Lung (tissue), 12 donors: ENCODE measurements around the gene C16orf96. TPM values are rescaled to one million over a fixed set of nuclear protein-coding genes. Genes with fewer than 3 reads are reported as not detected.

Experiments used
- ATAC-seq: fragments of 200-7000 bp; cut with Tn5 transposase; one replicate; pipeline ENCODE4 v1.9.1; 2020; ENCODE audit warnings: moderate number of reproducible peaks; ENCODE audit not compliant: insufficient read depth, low FRiP score
- DNase-seq, 3 donors: peaks; one replicate each; pipeline ENCODE4 v3.0.0-alpha.2; 2013 to 2017
- H3K27ac ChIP-seq, 2 donors: one replicate each; pipeline ENCODE4 v1.5.1; 2013; ENCODE audit warnings: mild to moderate bottlenecking in 2 of 2, moderate library complexity in 2 of 2, control low read depth in 1 of 2, inconsistent platforms in 1 of 2, low read depth in 1 of 2, low read length in 1 of 2
- H3K27me3 ChIP-seq, 3 donors: one replicate each; pipeline ENCODE4 v1.5.1; 2013; ENCODE audit warnings: low read length in 2 of 3; ENCODE audit not compliant: control insufficient read depth in 3 of 3, insufficient read depth in 3 of 3
- H3K36me3 ChIP-seq, 4 donors: one replicate each; pipeline ENCODE4 v1.5.1; 2013; ENCODE audit warnings: low read length in 4 of 4, mild to moderate bottlenecking in 1 of 4, moderate library complexity in 1 of 4; ENCODE audit not compliant: control insufficient read depth in 4 of 4, insufficient read depth in 4 of 4
- H3K4me1 ChIP-seq, 5 donors: one replicate each; pipeline ENCODE4 v1.5.1; 2013; ENCODE audit warnings: low read length in 5 of 5, mild to moderate bottlenecking in 2 of 5, moderate library complexity in 1 of 5; ENCODE audit not compliant: control insufficient read depth in 5 of 5, insufficient read depth in 5 of 5
- H3K4me3 ChIP-seq: one replicate; pipeline ENCODE4 v1.5.1; 2013; ENCODE audit warnings: mild to moderate bottlenecking, control low read depth, moderate library complexity
- H3K9ac ChIP-seq, 2 donors: one replicate each; pipeline ENCODE4 v1.5.1; 2013; ENCODE audit warnings: low read length in 2 of 2, control low read depth in 1 of 2; ENCODE audit not compliant: insufficient read depth in 1 of 2
- H3K9me3 ChIP-seq, 4 donors: one replicate each; pipeline ENCODE4 v1.5.1; 2013; ENCODE audit warnings: low read length in 3 of 4, mild to moderate bottlenecking in 1 of 4, moderate library complexity in 1 of 4; ENCODE audit not compliant: control insufficient read depth in 4 of 4, insufficient read depth in 3 of 4
- CTCF ChIP-seq: IDR thresholded peaks from 2 replicates; pipeline ENCODE4 v1.5.1; 2012; ENCODE audit warnings: mild to moderate bottlenecking; ENCODE audit errors: control extremely low read depth, extremely low read depth
- WGBS, 2 donors: extraction: QIAGEN DNeasy Blood & Tissue Kit; methylation state at CpG; one replicate each; pipeline ENCODE4 v1.1.7; 2013; 5-methylcytosine and 5-hydroxymethylcytosine counted together
- polyA plus RNA-seq, 2 donors: library from polyadenylated mRNA; stranded (reverse); fragments of 200-250 nt; gene quantifications; one replicate each; pipeline ENCODE4 v1.2.1, GENCODE V29; 2013
- total RNA-seq, 2 donors: library from RNA; depleted of rRNA in 1 of 2; stranded (reverse); fragments of >200 nt in 1 of 2; gene quantifications; one replicate each; pipeline ENCODE4 v1.2.1, GENCODE V29; 2014 to 2021
- donor health status: control.
- donor health status: control.
- donor health status: Bipolar disorder and iron deficiency.
- donor health status: healthy.
- donor health status: DM: yes; HTN: yes; CAD: no.

The C16orf96 gene
- total and polyA plus RNA-seq, 4 donors, result 0.03 to 0.37 (median 0.16) TPM

- DNase-seq (no peak), ATAC-seq (no peak)
- Histone ChIP-seq H3K4me1 (no peaks in the 10 kb centered on the region), H3K27me3 (no peaks in the 10 kb centered on the region), H3K9ac (no peak overlapping the region), H3K27ac (no peak overlapping the region), H3K9me3 (peaks cover 0 to 9% (median 0%) of the 10 kb centered on the region in 4 donors), H3K36me3 (peaks cover 0 to 9% (median 3%) of the 10 kb centered on the region in 4 donors), H3K4me3 (no peak overlapping the region)
- no peak for TF ChIP-seq CTCF
- 92 to 96% methylated on average over 20 of the region's 20 CpGs for WGBS, 2 donors
Observed at GRCh38 chr16:4633910-4634635, 77.9 kb downstream of the C16orf96 start.

GRCh38 chr16:4634768-4635167 lies 78.6 kb downstream of the C16orf96 start:
- 93% methylated on average over 12 of the region's 12 CpGs for WGBS, 2 donors
- DNase-seq (no peak), ATAC-seq (no peak)
- Histone ChIP-seq H3K36me3 (peaks cover 0 to 10% (median 3%) of the 10 kb centered on the region in 4 donors), H3K4me1 (peaks cover 0 to 1% (median 0%) of the 10 kb centered on the region in 5 donors), H3K27me3 (no peaks in the 10 kb centered on the region), H3K9ac (no peak overlapping the region), H3K27ac (no peak overlapping the region), H3K9me3 (peaks cover 0 to 9% (median 0%) of the 10 kb centered on the region in 4 donors), H3K4me3 (no peak overlapping the region)
- no peak for TF ChIP-seq CTCF

GRCh38 chr16:4636196-4636595 lies 80.1 kb downstream of the C16orf96 start:
- TF ChIP-seq CTCF, result no peak
- no peak overlapping the region for H3K9ac ChIP-seq
- no peaks in the 10 kb centered on the region for H3K27me3 ChIP-seq
- H3K4me1 ChIP-seq, result peaks cover 0 to 13% (median 0%) of the 10 kb centered on the region in 5 donors
- ATAC-seq (no peak), DNase-seq (no peak)
- no peak overlapping the region for H3K27ac ChIP-seq
- peaks cover 0 to 5% (median 0%) of the 10 kb centered on the region in 4 donors for H3K9me3 ChIP-seq
- WGBS, 2 donors, result 77 to 90% methylated on average over 13 of the region's 13 CpGs
- H3K4me3 ChIP-seq, result no peak overlapping the region
- peaks cover 0 to 13% (median 3%) of the 10 kb centered on the region in 4 donors for H3K36me3 ChIP-seq
